Ovary (tissue), 9 donors: ENCODE data around the gene ASIC4. TPM values are rescaled to one million over a fixed set of nuclear protein-coding genes. Genes with fewer than 3 reads are reported as not detected.

Experiments used
- DNase-seq, 5 donors: peaks; one replicate each; pipeline ENCODE4 v3.0.0-alpha.2; 2019 to 2020
- H3K27ac ChIP-seq, 2 donors: fragments of 200-600 bp; one replicate each; pipeline versions ENCODE4 v1.5.1 to v1.8.0; 2019 to 2022
- H3K27me3 ChIP-seq: fragments of 200-600 bp; one replicate; pipeline ENCODE4 v1.8.0; 2022
- H3K36me3 ChIP-seq: fragments of 200-600 bp; sonication (generic); one replicate; pipeline ENCODE4 v1.5.1; 2019
- H3K4me1 ChIP-seq: one replicate; pipeline ENCODE4 v1.8.1; 2013; ENCODE audit warnings: mild to moderate bottlenecking, moderate library complexity; ENCODE audit not compliant: insufficient read depth
- H3K4me3 ChIP-seq: fragments of 200-600 bp; sonication (generic); one replicate; pipeline ENCODE4 v1.5.1; 2017
- H3K9me3 ChIP-seq, 2 donors: fragments of 200-600 bp in 1 of 2; sonication (generic) in 1 of 2; one replicate each; pipeline versions ENCODE4 v1.5.1 to v1.8.1; 2013 to 2019; ENCODE audit warnings: mild to moderate bottlenecking in 1 of 2, moderate library complexity in 1 of 2
- CTCF ChIP-seq, 3 donors: fragments of 450-650 bp in 2 of 3; fragments of 200-600 bp in 1 of 3; IDR thresholded peaks; one replicate each; pipeline versions ENCODE4 v1.5.1 to v1.8.0; 2016 to 2022; ENCODE audit warnings: antibody characterized with exemption in 3 of 3, mild to moderate bottlenecking in 1 of 3
- EP300 ChIP-seq: sonication (generic); formaldehyde crosslinking; IDR thresholded peaks from one replicate; pipeline ENCODE4 v1.6.1; 2017; ENCODE audit warnings: antibody characterized with exemption
- POLR2A ChIP-seq: fragments of 450-650 bp; IDR thresholded peaks from one replicate; pipeline ENCODE4 v1.6.1; 2017; ENCODE audit warnings: antibody characterized with exemption, mild to moderate bottlenecking, moderate library complexity
- WGBS, 3 donors: extraction: QIAGEN DNeasy Blood & Tissue Kit in 1 of 3; methylation state at CpG; one replicate each; pipeline versions ENCODE4 v1.1.5 to v1.1.7; 2013 to 2017; 5-methylcytosine and 5-hydroxymethylcytosine counted together
- intact Hi-C, 4 donors: fragments of 100-400 bp; cut with DNase I; formaldehyde crosslinking; loops; one replicate each; pipeline versions ENCODE4 v1.11.0 to v1.15.1; 2022 to 2023
- polyA plus RNA-seq, 2 donors: library from polyadenylated mRNA; stranded (reverse); fragments of 200-250 nt in 1 of 2; fragments of 350-450 nt in 1 of 2; fragmentation: Illumina TruSeq in 1 of 2; extraction: RNeasy Lipid Tissue Mini Kit (QIAGEN cat#74804) in 1 of 2; gene quantifications; one replicate each; pipeline ENCODE4 v1.2.3, GENCODE V29; 2013 to 2014
- total RNA-seq, 7 donors: library from RNA; depleted of rRNA in 2 of 7; stranded (reverse); fragments of >200 nt in 2 of 7; fragmentation: NEBNext Ultra II Directional in 3 of 7; extraction: Animal tissue kit (Norgen Biotek cat#: 25700) in 3 of 7; gene quantifications; one replicate each; pipeline versions ENCODE4 v1.1.0 to v1.2.4, GENCODE V29; 2016 to 2023
- donor health status: DM: no; HTN: no; CAD: no; lungs with moderate emphysema.
- donor health status: DM: no; HTN: no; CAD: no.
- donor health status: Bipolar disorder and iron deficiency.
- donor health status: DM: yes; HTN: yes; CAD: no.
- donor health status: DM: no; HTN: no; CAD: no.
- donor health status: DM: yes; HTN: yes; CAD: no.

ASIC4 gene
- total and polyA plus RNA-seq, 9 donors, result 0.05 to 0.28 (median 0.17) TPM; not detected in 5

- peak within 1 kb of the TSS; percentile 82 for H3K4me3 ChIP-seq
- DNase-seq, result peak; percentile 99
- H3K9me3 ChIP-seq, result no peaks in the 10 kb centered on the region
- intact Hi-C loops, result loop anchor here (2.0 to 5.0 kb wide), 3 partner anchors 99 to 144 kb away; no protein-coding TSS in a partner anchor
- H3K27me3 ChIP-seq, result no peaks in the 10 kb centered on the region
- peaks cover 9% of the 10 kb centered on the region for H3K4me1 ChIP-seq
- H3K36me3 ChIP-seq, result no peaks in the 10 kb centered on the region
- 0 to 1% (median 0%) methylated on average over 37 to 75 of the region's 75 CpGs for WGBS, 3 donors
- peak within 1 kb of the TSS; percentile 88 to 95 for H3K27ac ChIP-seq
- TF ChIP-seq CTCF (IDR thresholded peaks at IDR 0.05), result no peak
- peak; percentile 77 for TF ChIP-seq EP300
- peak; percentile 74 for TF ChIP-seq POLR2A
These were observed 29.5 kb downstream of the ASIC4 start, which contains the start of the genes CHPF and TMEM198 for GRCh38 chr2:219543596-219544358. Gene CHPF, minus strand, starts transcription at chr2:219543809. Its CDS starts 271 bp downstream, at chr2:219543538. Gene TMEM198, plus strand, starts transcription at chr2:219544028. Its CDS starts 700 bp downstream, at chr2:219544728.

GRCh38 chr2:219544567-219544966 is 30.3 kb downstream of the ASIC4 start:
- TF ChIP-seq EP300, result no peak
- TF ChIP-seq POLR2A, result no peak
- TF ChIP-seq CTCF (IDR thresholded peaks at IDR 0.05), result no peak
- WGBS, 3 donors, result 19 to 35% (median 25%) methylated on average over 9 of the region's 9 CpGs
- H3K27ac ChIP-seq, result peak overlapping the region; percentile 88 to 95
- intact Hi-C loops, result loop anchor here in 2 of 4 donors (5.0 kb wide), 2 partner anchors 98 to 143 kb away; no protein-coding TSS in a partner anchor
- H3K36me3 ChIP-seq, result no peaks in the 10 kb centered on the region
- peaks cover 9% of the 10 kb centered on the region for H3K4me1 ChIP-seq
- peak in 1 of 5 donors; percentile 52 for DNase-seq
- H3K27me3 ChIP-seq, result no peaks in the 10 kb centered on the region
- H3K9me3 ChIP-seq, result no peaks in the 10 kb centered on the region
- peak overlapping the region; percentile 82 for H3K4me3 ChIP-seq

GRCh38 chr2:219545295-219545942 is 31.1 kb downstream of the ASIC4 start:
- H3K4me1 ChIP-seq, result peaks cover 9% of the 10 kb centered on the region
- H3K27ac ChIP-seq, result no peak overlapping the region
- intact Hi-C loops, result no loop called here
- DNase-seq, result peak in 2 of 5 donors; percentile 31 to 39
- 67 to 91% (median 78%) methylated on average over 3 of the region's 3 CpGs for WGBS, 3 donors
- no peaks in the 10 kb centered on the region for H3K9me3 ChIP-seq
- H3K36me3 ChIP-seq, result no peaks in the 10 kb centered on the region
- no peaks in the 10 kb centered on the region for H3K27me3 ChIP-seq
- no peak for TF ChIP-seq POLR2A
- no peak for TF ChIP-seq CTCF (IDR thresholded peaks at IDR 0.05)
- no peak for TF ChIP-seq EP300
- no peak overlapping the region for H3K4me3 ChIP-seq

GRCh38 chr2:219545943-219546352 is 31.7 kb downstream of the ASIC4 start:
- H3K36me3 ChIP-seq, result no peaks in the 10 kb centered on the region
- intact Hi-C loops, result no loop called here

More at GRCh38 chr2:219545943-219546352, 31.7 kb downstream of the ASIC4 start:
- TF ChIP-seq EP300 (no peak), CTCF (IDR thresholded peaks at IDR 0.05) (no peak), POLR2A (no peak)
- H3K4me3 ChIP-seq, result no peak overlapping the region
- no peak overlapping the region for H3K27ac ChIP-seq
- H3K9me3 ChIP-seq, result no peaks in the 10 kb centered on the region
- no peaks in the 10 kb centered on the region for H3K27me3 ChIP-seq
- peaks cover 11% of the 10 kb centered on the region for H3K4me1 ChIP-seq
- no peak for DNase-seq
- WGBS, 3 donors, result 62 to 64% (median 63%) methylated on average over 4 of the region's 4 CpGs
